GM19397 (cell line): ENCODE measurements around the gene KLHL10.

Source experiments
- ATAC-seq: cut with Tn5 transposase; IDR thresholded peaks from one replicate; pipeline ENCODE4 v1.9.1; 2021; ENCODE audit warnings: mild to moderate bottlenecking, moderate library complexity; ENCODE audit not compliant: unreplicated experiment

KLHL10 gene

GRCh38 chr17:41892021-41892376 is 54.4 kb downstream of the KLHL10 start:
- no peak for ATAC-seq

GRCh38 chr17:41893384-41893783 is 55.8 kb downstream of the KLHL10 start:
- no peak for ATAC-seq

- ATAC-seq, result no peak
These were observed 57.2 kb downstream of the KLHL10 start for GRCh38 chr17:41894791-41895331.

- ATAC-seq, result no peak
These were observed 58.0 kb downstream of the KLHL10 start for GRCh38 chr17:41895617-41896016.

GRCh38 chr17:41896726-41897125 is 59.1 kb downstream of the KLHL10 start:
- ATAC-seq, result no peak
